Neural progenitor cell (in vitro differentiated cells): ENCODE data around the gene KLHDC4. TPM values are rescaled to one million over a fixed set of nuclear protein-coding genes. Genes with fewer than 3 reads are reported as not detected.

Experiments used
- DNase-seq: peaks from one replicate; pipeline ENCODE4 v3.0.0-alpha.2; 2016; ENCODE audit warnings: low spot score
- H2AFZ ChIP-seq: fragments of 200-600 bp; sonication (generic); replicated peaks from 2 replicates; pipeline ENCODE4 v1.6.1; 2016; ENCODE audit warnings: antibody characterized with exemption
- H3F3A ChIP-seq: fragments of 200-600 bp; sonication (generic); 2 replicates; pipeline ENCODE4 v1.6.1; 2016; ENCODE audit warnings: antibody characterized with exemption, low read depth
- H3K27ac ChIP-seq: fragments of 200-600 bp; sonication (generic); 2 replicates; pipeline ENCODE4 v1.5.1; 2016; ENCODE audit warnings: mild to moderate bottlenecking
- H3K27me3 ChIP-seq: fragments of 200-600 bp; sonication (generic); 2 replicates; pipeline ENCODE4 v1.6.1; 2016; ENCODE audit warnings: mild to moderate bottlenecking, moderate library complexity
- H3K36me3 ChIP-seq: fragments of 200-600 bp; sonication (generic); 2 replicates; pipeline ENCODE4 v1.5.1; 2016
- H3K4me1 ChIP-seq: fragments of 200-600 bp; sonication (generic); 2 replicates; pipeline ENCODE4 v1.6.1; 2016; ENCODE audit warnings: mixed run types
- H3K4me2 ChIP-seq: fragments of 200-600 bp; sonication (generic); 2 replicates; pipeline ENCODE4 v1.6.1; 2016
- H3K4me3 ChIP-seq: fragments of 200-600 bp; sonication (generic); 2 replicates; pipeline ENCODE4 v1.5.1; 2016
- H3K79me2 ChIP-seq: fragments of 200-600 bp; sonication (generic); 2 replicates; pipeline ENCODE4 v1.6.1; 2016; ENCODE audit warnings: low read depth
- H3K9ac ChIP-seq: fragments of 200-600 bp; sonication (generic); 2 replicates; pipeline ENCODE4 v1.6.1; 2016
- H3K9me3 ChIP-seq: fragments of 200-600 bp; sonication (generic); 2 replicates; pipeline ENCODE4 v1.5.1; 2016; ENCODE audit warnings: low read depth
- H4K20me1 ChIP-seq: fragments of 200-600 bp; sonication (generic); 2 replicates; pipeline ENCODE4 v1.6.1; 2016; ENCODE audit warnings: low read depth
- H3K27ac Mint-ChIP-seq: 3 replicates; pipeline ENCODE4 v1.8.0; 2021; ENCODE audit warnings: mixed read lengths
- H3K27me3 Mint-ChIP-seq: 2 replicates; pipeline ENCODE4 v1.8.0; 2022; ENCODE audit warnings: low read depth, mild to moderate bottlenecking, inconsistent platforms, moderate library complexity, mixed read lengths; ENCODE audit not compliant: insufficient read depth
- H3K36me3 Mint-ChIP-seq: 3 replicates; pipeline ENCODE4 v1.8.0; 2021; ENCODE audit warnings: mixed read lengths
- H3K4me1 Mint-ChIP-seq: 3 replicates; pipeline ENCODE4 v1.8.0; 2021; ENCODE audit warnings: mixed read lengths
- H3K4me3 Mint-ChIP-seq: 3 replicates; pipeline ENCODE4 v1.8.0; 2021; ENCODE audit warnings: mild to moderate bottlenecking, moderate library complexity, mixed read lengths
- H3K9me3 Mint-ChIP-seq: 3 replicates; pipeline ENCODE4 v1.8.0; 2020; ENCODE audit warnings: mixed read lengths
- EZH2 ChIP-seq: fragments of 200-600 bp; sonication (generic); IDR thresholded peaks from 2 replicates; pipeline ENCODE4 v1.6.1; 2017; ENCODE audit warnings: antibody characterized with exemption, mild to moderate bottlenecking, moderate library complexity
- EZH2phosphoT487 ChIP-seq: fragments of 200-600 bp; sonication (generic); IDR thresholded peaks from 2 replicates; pipeline ENCODE4 v1.6.1; 2017; ENCODE audit warnings: antibody characterized with exemption
- total RNA-seq: library from RNA; depleted of rRNA; stranded (reverse); fragments of >200 nt; gene quantifications from 2 replicates; pipeline ENCODE4 v1.2.3, GENCODE V29; 2015; ENCODE audit warnings: low replicate concordance
- TF ChIP-seq, protein P1 (sequence below): fragments of 200-600 bp; sonication (generic); IDR thresholded peaks from 2 replicates; pipeline ENCODE4 v1.5.1; 2017; ENCODE audit warnings: antibody characterized with exemption, mild to moderate bottlenecking

KLHDC4 gene
- total RNA-seq, 1 donor from 2014 or later = 19.2 TPM

GRCh38 chr16:87736008-87736382 lies 29.8 kb downstream of the KLHDC4 start:
- no peaks in the 10 kb centered on the region for H3K9me3 ChIP-seq
- peaks cover 6% of the 10 kb centered on the region for H4K20me1 ChIP-seq
- H3K4me3 ChIP-seq = no peak overlapping the region
- H2AFZ ChIP-seq = no peak overlapping the region
- H3K36me3 ChIP-seq = no peaks in the 10 kb centered on the region
- no peaks in the 10 kb centered on the region for H3K4me1 ChIP-seq
- H3K27me3 ChIP-seq = no peaks in the 10 kb centered on the region
- H3K9ac ChIP-seq = no peak overlapping the region
- H3F3A ChIP-seq = no peaks in the 10 kb centered on the region
- Mint-ChIP-seq H3K36me3 (peaks cover 8% of the 10 kb centered on the region), H3K9me3 (no peaks in the 10 kb centered on the region), H3K4me1 (peaks cover 7% of the 10 kb centered on the region), H3K4me3 (no peak overlapping the region), H3K27ac (no peak overlapping the region), H3K27me3 (no peaks in the 10 kb centered on the region)
- peaks cover 34% of the 10 kb centered on the region for H3K79me2 ChIP-seq
- H3K4me2 ChIP-seq = no peak overlapping the region
- TF ChIP-seq EZH2phosphoT487 (no peak), EZH2 (no peak)
- TF ChIP-seq, protein P1, sequence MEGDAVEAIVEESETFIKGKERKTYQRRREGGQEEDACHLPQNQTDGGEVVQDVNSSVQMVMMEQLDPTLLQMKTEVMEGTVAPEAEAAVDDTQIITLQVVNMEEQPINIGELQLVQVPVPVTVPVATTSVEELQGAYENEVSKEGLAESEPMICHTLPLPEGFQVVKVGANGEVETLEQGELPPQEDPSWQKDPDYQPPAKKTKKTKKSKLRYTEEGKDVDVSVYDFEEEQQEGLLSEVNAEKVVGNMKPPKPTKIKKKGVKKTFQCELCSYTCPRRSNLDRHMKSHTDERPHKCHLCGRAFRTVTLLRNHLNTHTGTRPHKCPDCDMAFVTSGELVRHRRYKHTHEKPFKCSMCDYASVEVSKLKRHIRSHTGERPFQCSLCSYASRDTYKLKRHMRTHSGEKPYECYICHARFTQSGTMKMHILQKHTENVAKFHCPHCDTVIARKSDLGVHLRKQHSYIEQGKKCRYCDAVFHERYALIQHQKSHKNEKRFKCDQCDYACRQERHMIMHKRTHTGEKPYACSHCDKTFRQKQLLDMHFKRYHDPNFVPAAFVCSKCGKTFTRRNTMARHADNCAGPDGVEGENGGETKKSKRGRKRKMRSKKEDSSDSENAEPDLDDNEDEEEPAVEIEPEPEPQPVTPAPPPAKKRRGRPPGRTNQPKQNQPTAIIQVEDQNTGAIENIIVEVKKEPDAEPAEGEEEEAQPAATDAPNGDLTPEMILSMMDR = no peak
- no peak for DNase-seq
- H3K27ac ChIP-seq = no peak overlapping the region

- no peak for TF ChIP-seq EZH2phosphoT487
- no peak for TF ChIP-seq EZH2
- TF ChIP-seq, protein P1 = no peak
- Histone ChIP-seq H3K36me3 (no peaks in the 10 kb centered on the region), H3K4me2 (no peak overlapping the region), H3K27me3 (no peaks in the 10 kb centered on the region), H3K9ac (no peak overlapping the region), H3K9me3 (no peaks in the 10 kb centered on the region), H3K4me3 (no peak overlapping the region), H3F3A (no peaks in the 10 kb centered on the region), H4K20me1 (peaks cover 6% of the 10 kb centered on the region), H3K79me2 (peaks cover 34% of the 10 kb centered on the region), H2AFZ (no peak overlapping the region), H3K27ac (no peak overlapping the region), H3K4me1 (no peaks in the 10 kb centered on the region)
- H3K4me1 Mint-ChIP-seq = peaks cover 4% of the 10 kb centered on the region
- H3K36me3 Mint-ChIP-seq = peaks cover 5% of the 10 kb centered on the region
- H3K27ac Mint-ChIP-seq = no peak overlapping the region
- DNase-seq = no peak
- no peak overlapping the region for H3K4me3 Mint-ChIP-seq
- no peaks in the 10 kb centered on the region for H3K9me3 Mint-ChIP-seq
- no peaks in the 10 kb centered on the region for H3K27me3 Mint-ChIP-seq
Observed at GRCh38 chr16:87735270-87736007, 30.3 kb downstream of the KLHDC4 start.

DNA sequence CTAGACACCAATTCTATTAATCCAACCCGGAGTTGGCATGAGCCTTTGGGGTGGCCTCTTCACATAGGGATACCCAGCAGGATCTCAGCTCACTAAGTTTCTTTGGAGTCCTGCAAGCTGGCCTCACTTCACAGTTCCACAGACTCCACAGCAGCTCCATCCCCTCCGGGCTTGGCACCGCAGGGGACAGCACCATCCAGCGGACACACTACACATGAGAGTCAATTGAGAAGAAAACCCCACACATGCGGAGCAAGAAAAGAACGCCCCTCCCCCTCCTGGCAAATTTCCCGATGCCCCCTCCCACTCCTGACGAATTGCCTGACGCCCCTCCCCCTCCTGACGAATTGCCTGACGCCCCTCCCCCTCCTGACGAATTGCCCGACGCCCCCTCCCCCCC lies 31.1 kb downstream of the KLHDC4 start:
- H3K79me2 ChIP-seq = peaks cover 29% of the 10 kb centered on the region
- Mint-ChIP-seq H3K4me1 (peaks cover 4% of the 10 kb centered on the region), H3K27ac (no peak overlapping the region), H3K36me3 (peaks cover 10% of the 10 kb centered on the region), H3K27me3 (no peaks in the 10 kb centered on the region), H3K9me3 (no peaks in the 10 kb centered on the region), H3K4me3 (no peak overlapping the region)
- no peaks in the 10 kb centered on the region for H3K36me3 ChIP-seq
- no peak for DNase-seq
- H2AFZ ChIP-seq = no peak overlapping the region
- no peaks in the 10 kb centered on the region for H3K4me1 ChIP-seq
- H3K4me2 ChIP-seq = no peak overlapping the region
- TF ChIP-seq EZH2phosphoT487 = no peak
- TF ChIP-seq, protein P1 = no peak
- H3K27ac ChIP-seq = no peak overlapping the region
- peaks cover 6% of the 10 kb centered on the region for H4K20me1 ChIP-seq
- no peak overlapping the region for H3K4me3 ChIP-seq
- no peaks in the 10 kb centered on the region for H3F3A ChIP-seq
- H3K9ac ChIP-seq = no peak overlapping the region
- H3K9me3 ChIP-seq = no peaks in the 10 kb centered on the region
- no peaks in the 10 kb centered on the region for H3K27me3 ChIP-seq
